Stimulated activated CD4-positive, alpha-beta T cell treated with anti-CD3 and anti-CD28 coated beads, Interleukin-1b, Interleukin-23, amount 100 ng/mL, for 24 hours (primary cell): Measurements from ENCODE around the gene ATP13A2.

Experiments
- DNase-seq, 4 experiments: peaks; one replicate each; pipeline ENCODE4 v3.0.0-alpha.2; 2020; ENCODE audit warnings: low read depth in 4 of 4, low spot score in 1 of 4

The ATP13A2 gene

DNA sequence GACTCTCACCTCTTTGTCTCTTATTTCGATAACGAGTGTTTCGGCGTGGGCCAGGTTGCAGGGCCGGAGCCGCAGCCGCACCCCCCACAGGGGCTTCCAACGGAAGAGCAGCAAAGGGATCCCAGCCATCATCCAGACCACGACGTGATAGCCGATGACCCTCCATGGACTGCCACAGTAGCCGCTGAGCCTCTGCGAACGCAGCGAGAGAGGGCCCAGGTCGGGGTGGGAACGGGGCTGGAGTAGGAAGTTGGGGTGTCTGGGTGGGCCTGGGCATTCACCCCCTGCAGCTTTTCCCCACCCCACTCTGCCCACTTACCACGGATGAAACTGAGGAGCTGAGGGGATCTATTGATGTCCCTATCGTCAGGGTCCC lies 6.4 kb downstream of the ATP13A2 start:
- no peak for DNase-seq

DNA sequence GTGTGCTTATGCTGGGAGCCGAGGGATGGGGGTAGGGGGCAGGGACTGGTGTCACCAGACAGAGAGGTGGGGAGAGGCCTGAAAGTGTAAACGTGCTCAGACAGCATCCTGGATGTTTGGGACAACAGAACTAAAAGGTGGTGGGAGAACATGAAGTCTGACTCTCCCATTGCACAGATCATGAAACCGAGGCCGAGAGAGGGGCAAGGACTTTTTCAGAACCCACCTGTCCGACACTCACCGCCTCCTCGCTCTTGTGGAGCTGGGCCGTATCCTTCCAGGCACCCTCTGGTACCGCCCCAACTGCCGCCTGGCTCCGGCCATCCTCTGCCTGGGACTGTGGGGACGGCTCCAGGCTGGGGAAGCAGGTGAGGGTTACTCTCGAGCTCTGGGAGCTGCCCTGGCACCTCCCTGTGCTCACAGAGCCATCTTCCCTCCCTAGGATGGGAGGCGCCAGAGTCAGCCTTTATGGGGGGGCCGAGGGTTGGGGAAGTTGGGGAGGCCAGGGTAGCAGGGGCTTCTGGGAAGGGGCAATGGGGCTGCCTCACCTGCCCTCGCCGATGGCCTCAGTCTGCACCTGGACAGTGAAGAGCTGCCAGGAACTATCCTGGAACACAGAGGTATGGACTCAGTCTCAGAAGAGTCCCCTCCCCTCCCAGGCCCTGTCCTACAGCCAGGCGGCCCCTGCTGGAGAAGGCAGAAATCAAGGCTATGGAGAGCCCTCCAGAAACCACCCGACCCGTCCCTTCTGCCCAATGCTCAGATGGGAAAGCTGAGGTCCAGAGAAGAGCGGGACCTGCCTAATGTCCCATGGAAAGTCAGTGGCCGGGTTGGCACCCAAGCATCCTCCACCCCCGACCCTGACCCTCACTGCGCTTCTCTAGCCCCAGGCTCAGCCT lies 7.0 kb downstream of the ATP13A2 start:
- no peak for DNase-seq

DNA sequence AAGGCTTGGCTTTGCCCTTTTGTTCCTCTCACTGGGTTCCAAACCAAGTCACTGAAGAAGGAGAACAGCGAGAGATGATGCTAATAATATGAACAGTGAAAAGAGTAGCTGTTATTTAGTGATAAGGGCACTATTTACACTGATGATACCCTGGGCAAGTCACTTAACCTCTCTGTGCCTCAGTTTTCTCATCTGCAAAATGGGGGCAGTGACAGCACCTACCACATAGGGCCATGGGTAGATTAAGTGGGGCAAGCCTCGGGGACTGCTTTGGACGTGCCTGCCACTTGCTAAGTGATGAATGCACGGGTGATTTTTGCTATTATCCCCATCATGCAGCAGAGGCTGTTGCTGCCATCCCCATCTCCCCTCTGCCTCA lies 9.2 kb downstream of the ATP13A2 start:
- no peak for DNase-seq

DNA sequence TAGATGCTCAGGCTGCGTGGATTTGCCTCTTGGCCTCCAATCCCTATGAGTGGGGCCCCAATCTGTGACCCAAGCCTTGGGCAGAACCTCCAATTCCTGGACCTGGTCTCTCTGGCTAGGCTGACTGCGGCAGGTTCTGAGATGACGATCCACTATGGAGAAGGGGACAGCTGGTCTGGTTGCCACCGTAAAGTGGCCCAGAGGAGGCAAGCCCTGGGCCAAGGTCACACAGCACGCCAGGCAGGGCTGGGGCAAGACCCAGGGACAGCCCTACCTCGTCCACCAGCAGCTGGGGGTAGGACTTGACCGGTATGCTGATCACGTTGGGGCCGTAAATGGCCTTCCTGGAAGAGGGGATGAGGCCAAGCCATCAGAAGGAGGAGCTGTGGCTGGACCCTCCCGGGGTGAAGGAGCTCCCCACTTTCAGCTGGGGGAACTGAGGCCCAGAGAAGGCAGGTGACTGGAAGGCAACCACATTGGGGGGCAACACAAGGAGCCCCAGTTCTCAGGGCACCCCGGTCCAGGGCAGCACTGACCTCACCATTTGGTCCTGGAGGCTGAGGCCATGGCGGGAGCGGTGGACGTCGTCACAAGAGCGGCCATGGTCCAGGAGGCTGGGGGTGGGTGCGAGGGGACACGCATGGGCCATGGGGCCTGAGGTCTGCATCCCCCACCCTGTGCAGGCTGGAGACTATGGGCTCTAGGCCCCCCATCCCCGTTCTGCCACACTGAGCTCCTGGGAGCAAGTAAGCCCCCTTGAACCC lies 9.8 kb downstream of the ATP13A2 start:
- DNase-seq = no peak

DNA sequence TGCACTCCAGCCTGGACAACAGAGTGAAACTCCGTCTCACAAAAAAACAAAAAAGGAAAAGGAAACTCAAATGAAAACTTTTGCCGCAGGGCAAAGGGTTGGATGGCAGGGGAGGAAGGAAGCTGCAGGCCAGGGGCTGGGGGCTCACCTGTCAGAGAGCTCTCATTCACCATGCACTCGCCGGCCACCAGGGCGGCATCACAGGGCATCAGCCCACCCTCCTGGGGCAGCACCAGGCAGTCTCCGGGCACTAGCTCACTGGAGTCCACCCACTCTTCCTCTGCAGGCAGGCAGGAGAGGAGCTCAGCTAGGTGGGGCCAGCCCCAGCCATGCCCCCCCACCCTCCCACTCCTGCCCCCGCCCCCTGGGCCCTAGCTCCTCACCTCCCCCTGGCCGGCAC lies 11.9 kb downstream of the ATP13A2 start:
- DNase-seq = no peak

DNA sequence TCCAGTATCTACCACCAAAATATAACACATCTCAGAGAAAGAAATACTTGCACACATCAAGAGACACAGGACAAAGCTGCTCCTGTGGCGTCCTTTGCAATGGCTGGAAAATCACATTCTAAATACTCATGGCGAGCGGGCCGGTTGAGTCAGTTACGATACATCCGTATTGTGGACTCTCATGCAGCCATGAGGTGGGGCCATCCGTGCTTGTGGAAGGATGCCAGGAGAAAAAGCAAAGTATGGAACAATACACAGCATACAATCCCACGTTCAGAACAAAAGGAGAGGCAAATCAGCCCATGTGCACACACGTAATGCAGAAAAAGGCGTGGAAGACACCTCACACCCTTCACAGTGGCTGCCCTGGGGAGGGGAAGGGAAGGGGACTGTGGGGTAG lies 13.1 kb downstream of the ATP13A2 start:
- DNase-seq = no peak

DNA sequence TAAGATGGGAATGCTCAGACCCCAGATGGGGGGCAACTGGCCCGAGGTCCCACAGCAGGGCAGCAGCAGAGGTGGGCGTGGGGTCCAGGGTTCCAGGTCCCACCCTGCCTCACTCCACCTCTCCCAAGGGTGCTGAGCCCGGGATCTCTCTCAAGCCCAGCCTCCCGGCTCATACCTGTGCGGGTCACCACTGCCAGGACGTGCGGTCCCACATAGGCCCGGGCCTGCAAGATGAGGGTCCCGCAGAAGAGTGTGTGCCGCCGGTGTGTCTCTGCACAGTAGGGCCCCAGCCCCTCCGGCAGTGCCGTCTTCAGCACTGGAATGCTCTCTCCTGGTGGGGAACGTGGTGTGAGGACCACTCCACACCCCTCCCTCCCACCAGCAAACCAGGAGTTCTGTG lies 14.9 kb downstream of the ATP13A2 start:
- DNase-seq = no peak

DNA sequence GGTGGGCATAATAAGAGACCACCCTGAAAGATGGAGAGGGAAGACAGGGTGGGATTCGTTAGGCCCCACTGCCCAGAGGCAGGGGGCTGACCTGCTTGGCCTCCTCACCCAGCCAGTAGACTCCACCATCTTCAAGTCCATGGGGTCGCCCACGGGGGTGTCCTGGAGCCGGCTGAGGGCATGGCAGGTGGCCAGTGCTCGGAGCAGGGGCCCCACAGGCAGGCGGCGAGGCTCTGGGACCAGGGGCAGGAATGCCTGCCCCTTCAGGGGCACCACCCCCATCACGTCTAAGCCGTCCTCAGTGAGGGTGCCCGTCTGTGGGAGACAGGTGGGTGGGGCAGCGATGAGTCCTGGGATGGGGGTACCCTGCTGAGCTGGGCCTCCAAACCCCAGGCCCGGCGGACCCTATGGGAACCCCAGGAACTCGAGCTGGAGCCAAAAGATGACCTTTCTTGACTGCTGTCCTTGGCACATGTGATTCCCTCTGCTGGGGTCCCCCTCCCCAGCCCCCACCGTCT lies 18.1 kb downstream of the ATP13A2 start:
- DNase-seq = no peak

DNA sequence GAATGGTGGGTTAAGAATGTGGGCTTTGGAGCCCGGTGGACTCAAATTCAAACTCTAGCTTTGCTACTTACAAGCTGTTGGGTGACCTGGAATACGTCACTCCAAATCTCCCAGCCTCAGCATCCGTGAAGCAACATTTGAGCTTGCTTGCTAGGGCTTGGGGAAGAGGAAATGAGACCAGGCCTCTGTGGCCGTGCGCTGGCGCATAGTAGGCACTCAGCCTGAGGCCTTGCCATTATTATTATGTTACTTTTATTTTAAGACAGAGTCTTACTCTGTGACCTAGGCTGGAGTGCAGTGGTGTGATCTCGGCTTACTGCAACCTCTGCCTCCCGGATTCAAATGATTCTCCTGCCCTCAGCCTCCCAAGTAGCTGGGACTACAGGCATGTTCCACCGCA lies 19.1 kb downstream of the ATP13A2 start:
- no peak for DNase-seq

DNA sequence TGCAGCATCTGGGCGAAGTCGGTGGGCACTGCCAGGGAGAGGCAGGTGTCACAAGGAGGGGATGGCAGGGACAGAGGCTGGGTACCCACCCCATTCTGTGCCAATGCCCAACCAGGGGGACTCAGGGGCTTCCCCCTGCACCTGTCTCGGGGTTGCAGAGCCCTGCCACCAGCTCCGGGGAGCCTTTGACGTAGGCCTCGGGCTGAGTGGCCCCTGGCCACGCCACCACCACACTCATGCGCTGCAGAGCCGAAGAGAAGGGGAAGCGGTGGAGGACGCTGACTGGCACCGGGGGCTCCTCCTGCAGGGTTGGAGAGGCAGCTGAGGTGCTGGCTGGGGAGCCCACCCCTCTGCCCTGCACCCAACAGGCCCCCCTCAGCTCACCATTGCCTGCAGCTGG lies 19.6 kb downstream of the ATP13A2 start:
- DNase-seq = no peak

DNA sequence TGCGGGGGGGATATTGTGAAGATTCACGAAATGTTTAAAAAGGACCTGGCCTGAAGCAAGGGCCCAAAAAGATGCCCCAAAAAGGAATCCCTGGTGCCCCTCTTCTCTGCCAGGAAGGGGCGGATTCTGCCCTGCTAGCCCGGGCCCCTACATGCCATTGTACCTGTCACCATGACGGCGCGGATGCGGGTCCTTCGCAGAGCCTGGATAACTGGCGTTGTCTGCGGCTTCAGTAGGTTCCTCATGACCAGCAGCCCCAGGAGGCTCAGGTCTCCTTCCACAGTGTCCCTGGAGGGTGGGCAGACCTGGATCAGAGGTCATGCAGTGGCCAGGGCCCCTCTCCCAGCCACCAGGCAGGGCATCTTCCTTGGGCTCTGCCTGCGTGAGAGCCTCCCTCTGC lies 20.2 kb downstream of the ATP13A2 start:
- no peak for DNase-seq

DNA sequence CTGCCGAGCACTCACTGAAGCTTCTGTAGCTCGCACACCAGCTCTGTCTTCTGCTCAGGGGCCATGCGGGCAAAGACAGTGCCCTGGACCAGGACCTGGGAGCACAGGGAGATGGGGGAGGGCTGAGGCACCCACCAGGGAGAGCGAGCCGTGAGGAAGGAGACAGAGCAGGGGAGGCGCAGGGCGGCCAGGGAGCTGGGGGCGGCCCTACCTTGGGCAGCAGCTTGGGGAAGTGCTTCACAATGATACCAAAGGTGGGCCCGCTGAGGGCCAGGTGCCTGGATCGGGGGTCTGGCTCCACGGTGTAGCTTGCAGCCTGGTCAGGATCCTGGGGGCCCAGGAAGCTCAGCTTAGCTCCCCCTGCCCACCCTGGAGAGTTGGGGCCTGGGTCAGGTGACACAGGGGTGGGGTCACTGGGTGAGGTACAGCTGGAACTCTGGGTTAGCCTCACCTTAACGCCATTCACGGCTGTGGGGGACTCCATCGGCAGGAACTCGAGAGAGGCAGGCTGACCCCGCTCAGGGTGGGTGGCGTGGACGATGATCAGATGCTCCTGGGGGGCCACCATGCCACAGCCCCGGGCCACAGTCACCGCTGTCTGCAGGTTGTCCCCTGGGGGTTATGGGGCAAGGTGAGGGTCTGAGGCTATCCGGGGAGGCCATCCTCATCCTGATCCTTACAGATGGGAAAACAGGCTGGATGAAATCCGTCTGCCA lies 21.9 kb downstream of the ATP13A2 start:
- no peak for DNase-seq

DNA sequence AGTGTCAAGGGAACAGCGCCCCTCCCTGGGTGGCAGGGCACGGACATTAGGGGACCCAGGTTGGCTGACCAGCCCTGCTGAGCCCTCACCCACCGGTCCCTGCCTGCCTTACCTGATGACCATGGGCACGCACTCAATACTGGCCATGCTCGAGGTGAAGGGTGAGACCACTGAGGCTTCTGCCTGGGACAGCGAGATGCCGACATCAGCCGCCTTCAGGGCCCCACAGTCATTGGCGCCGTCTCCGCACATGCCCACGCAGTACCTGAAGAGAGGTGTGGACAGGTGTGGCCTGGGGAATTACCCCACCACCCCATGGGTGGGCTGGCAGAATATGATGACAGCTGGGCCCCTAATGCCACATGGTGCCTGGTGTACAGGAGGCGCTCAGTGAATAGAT lies 23.5 kb downstream of the ATP13A2 start:
- DNase-seq = no peak

DNA sequence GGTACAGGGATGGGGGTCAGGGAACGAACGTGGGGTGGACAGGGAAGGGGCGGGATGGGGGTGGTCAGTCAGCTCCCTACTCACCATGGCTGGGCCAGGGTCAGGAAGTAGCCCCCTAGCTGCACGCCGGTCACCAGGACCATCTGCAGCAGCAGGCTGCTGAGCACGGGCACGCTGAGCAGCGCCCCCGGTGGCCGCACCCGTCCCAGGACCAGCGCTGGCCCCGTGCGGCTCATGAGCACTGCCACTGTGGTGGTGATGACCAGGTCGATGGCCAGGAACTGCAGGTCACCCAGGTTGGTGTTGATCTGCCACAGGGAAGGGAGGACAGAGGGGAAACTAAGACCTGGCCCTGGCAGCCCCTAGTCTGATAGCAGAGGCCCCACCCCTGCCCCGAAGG lies 24.8 kb downstream of the ATP13A2 start:
- DNase-seq = no peak

DNA sequence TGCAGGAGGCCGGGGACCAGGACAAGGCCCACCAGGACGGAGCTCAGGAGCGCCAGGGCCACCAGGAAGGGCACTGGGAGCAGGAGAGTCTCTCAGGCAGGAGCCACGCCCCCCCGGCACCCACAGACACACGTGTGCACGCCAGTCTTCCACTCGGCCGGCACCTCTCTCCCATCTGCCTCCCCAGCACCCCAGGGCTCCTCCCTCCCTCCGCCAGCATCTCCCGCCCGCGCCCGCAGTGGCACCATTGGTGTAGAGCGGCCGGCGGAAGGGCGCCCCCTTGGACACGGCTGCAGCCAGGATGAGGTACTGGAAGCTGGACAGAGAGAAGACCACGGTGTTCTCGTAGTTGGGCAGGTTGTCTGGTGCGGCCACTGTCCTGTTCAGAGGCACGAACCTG lies 25.2 kb downstream of the ATP13A2 start:
- DNase-seq = no peak

DNA sequence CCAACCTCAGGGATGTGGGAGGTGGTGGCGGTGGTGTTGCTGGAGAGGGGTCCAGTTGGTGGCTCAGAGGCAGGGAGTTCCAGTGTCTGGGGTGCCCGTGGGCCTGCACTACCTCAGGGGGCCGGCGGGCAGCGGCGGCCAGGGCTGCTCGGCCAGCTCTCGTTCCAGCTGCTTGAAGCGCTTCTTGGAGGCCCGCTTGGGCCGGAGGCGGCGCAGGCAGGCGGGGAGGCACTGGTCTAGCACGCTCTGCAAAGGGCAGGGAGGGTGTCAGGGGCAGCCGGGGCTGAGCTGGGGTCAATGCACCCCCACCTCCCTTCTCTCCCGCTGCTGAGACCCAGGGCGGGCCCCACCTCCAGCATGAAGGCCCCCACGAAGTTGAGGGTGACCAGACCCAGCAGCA lies 25.6 kb downstream of the ATP13A2 start:
- no peak for DNase-seq

DNA sequence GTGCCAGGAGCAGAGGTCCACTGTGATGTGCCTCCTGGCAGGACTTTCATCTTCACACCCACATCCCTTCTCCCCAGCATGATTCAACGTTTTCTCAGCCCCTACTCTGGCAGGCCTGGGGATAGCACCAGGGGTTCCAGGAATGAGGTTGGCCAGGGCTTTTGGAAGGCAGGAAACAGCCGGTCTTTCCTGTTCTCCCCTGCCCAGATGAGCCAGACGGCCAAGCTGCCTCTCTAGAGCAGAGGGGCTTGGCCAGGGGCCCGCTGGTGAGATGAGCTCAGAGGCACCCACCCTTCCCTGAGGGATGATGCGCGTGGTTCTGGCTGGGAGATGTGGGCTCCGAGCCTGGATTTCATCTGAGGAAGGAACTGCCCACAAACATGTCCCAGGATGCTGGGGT lies 27.0 kb downstream of the ATP13A2 start:
- DNase-seq = no peak

DNA sequence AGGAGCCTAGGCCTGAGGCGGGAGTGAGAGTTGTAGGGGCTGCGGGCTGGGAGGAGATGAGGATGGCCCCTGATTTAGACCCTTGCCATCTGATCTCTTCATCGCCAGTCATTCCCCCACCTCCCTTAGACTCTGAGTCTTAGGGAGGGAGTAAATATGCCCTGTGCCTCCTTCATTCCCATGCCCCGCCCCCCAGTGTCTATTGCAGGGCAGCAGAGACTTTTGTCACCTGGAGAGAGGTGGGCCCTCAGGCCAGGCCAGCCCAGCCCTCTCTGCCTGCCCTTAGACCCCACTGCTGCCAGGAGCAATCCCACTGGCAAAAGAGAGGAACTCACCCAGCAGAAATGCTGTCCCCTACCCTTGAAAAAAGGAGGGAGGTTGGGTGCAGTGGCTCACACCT lies 28.1 kb downstream of the ATP13A2 start:
- DNase-seq = no peak

DNA sequence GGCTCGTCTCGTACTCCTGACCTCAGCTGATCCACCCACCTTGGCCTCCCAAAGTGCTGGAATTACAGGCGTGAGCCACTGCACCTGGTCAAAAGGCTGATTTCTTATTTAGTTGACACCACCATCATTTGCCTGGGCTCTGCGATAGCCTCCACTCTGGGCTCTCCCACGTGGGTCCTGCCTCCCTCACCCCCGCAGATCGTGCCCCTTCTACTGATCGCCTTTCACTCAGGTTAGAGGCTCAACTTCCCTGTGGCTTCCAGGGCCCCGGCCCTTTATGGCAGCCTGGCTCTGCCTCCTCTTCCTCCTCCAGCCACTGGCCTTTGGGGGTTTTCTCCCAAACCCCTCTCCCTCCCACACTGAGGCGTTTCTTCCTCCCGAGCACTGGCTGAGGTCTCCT lies 28.8 kb downstream of the ATP13A2 start:
- DNase-seq = no peak

DNA sequence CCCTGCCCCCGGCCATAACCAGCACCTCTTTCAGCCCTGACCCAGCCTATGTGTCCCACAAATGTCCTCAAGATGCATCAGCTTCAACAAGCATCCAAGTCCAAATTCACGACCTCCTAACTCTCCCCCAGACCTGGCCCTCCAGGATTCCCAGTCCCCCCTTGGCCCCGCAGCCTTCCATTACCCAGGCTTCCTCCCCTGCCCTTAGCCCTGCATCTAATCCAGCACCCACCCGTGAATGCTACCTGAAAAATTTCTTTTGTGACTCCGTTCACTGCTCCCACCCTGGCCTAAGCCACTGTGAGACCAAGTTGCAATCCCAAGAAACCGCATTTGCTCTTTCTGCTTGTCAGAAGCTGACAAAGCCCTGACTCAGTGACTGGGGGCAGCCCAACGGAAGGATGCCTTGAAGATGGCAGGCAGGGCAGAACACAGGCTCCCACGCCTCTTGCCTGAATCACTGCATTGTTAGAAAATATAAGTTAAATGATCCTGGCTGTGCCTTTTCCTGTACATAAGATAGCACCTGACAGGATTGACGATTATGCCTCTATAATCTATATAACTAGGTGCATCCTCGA lies 30.4 kb downstream of the ATP13A2 start:
- DNase-seq = no peak

DNA sequence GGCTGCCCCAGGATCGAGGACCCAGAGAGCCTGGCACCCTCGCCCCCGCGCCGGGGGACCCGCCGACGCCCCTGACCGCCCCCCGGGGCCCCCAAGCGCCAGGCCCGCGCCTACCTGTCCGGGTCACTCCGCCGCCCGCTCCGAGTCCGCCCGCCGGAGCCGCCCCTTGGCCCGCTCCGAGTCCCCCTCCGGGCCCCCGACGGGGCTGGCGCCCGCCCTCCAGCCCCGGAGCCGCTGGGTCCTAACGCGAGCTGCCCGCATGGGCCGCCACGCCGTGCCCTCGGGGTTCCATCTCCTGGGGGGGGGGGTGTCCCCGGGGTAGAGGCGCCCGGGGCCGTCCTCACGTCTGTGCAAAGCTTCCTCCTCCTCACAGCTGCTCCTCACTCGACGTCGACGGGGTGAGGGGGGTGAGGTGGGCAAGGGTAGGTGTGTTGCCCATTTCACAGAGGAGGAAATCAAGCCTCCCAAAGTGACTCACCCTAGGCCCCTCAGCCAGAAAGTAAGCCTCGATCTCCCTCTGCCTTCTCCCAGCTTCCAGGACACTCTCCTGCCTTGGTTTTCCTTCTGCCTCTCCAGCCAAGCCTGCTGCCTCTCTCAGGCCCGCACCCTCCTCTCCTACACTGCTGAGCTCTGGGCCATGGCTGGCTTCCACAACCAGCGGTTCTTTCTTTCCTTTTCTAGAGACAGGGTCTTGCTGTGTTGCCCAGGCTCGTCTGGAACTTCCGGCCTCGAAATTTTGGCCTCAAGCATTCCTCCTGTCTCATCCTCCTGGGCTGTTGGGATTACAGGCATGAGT lies 31.1 kb downstream of the ATP13A2 start, which contains the start of gene MFAP2:
TSS of gene MFAP2 (minus strand) at position 148 of the 796 bp plus-strand sequence. CDS start 2,347 bp downstream, outside the sequence.
- DNase-seq = no peak
